Measurements from ENCODE around the gene HSPA9. TPM values are rescaled to one million over a fixed set of nuclear protein-coding genes. Genes with fewer than 3 reads are reported as not detected.

The HSPA9 gene
- total and polyA plus RNA-seq, 2 of the 8 experiments (the other 6 are each of a cell fraction or from before 2014, with no cell fraction given), result 191 to 395 TPM

DNA sequence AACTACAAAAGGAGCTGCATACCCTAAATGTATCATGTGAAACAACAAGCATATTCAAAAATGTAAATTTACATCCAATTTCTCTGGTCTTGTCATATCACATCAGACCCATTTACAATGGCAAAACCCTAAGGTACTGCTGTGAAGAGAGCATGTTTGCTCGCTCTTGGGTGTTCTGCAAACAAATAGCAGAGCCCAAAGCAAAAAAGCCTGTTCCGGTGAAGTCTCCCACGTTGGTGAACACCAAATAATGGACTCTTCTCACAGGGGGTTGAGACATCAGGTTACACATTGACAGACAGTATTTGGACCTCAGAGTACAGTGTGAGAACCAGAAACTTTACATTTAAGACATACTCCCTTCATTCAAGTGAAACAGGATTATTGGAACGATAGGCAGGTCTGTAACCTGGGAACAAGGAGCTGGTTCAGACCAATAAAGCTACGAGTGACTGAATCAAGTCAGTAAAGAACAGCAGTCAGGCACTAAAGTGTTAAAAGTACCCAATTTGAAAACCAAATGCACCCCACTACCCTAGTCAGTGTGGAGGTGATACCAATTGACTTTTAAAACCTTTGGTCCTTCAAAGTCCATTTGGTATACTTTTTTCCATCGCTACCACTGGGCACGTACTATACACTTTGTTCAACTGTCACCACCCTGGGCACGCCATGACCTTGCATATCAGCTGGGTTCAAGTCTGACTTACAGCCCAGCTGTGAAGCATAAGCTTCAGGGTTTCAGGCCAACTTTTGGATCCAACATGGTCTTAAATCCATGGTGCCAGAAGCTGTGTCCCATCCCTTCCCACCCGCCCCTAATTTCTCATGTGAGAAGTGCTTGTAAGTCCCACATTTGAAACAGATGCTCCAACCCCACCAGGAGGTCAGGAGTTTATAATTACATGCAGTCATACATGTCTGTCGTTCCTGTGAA, 68.6 kb downstream of the HSPA9 start (continued):
- no peak for TF ChIP-seq POU5F1 (IDR thresholded peaks at IDR 0.05; ENCODE audit: low read depth, low read length)
- no peak for TF ChIP-seq SIX5 (IDR thresholded peaks at IDR 0.05; ENCODE audit: low read depth, low read length)
- TF ChIP-seq PHF8 (conservative IDR thresholded peaks at IDR 0.05; ENCODE audit: low read depth, low read length), result no peak
- TF ChIP-seq KDM5A (IDR thresholded peaks at IDR 0.05; ENCODE audit: low read length), result no peak
- TF ChIP-seq SIN3A (conservative IDR thresholded peaks at IDR 0.05 in 1 of 2, IDR thresholded peaks at IDR 0.05 in 1 of 2; ENCODE audit: low read depth in 1 of 2, low read length in 2 of 2), result no peak
- no peak for TF ChIP-seq POLR2A (IDR thresholded peaks at IDR 0.05; ENCODE audit: control extremely low read depth in 1 of 2, low read depth in 2 of 2, low read length in 2 of 2)
- TF ChIP-seq TCF12 (IDR thresholded peaks at IDR 0.05; ENCODE audit: low read depth, low read length), result no peak
- no peak for TF ChIP-seq RBBP5 (IDR thresholded peaks at IDR 0.05; ENCODE audit: borderline replicate concordance, low read depth, low read length)
- no peak for TF ChIP-seq SAP30 (IDR thresholded peaks at IDR 0.05; ENCODE audit: insufficient read depth, insufficient replicate concordance, low read length)
- TF ChIP-seq SUZ12 (IDR thresholded peaks at IDR 0.05; ENCODE audit: low read length), result no peak
- no peak for TF ChIP-seq GABPA (IDR thresholded peaks at IDR 0.05; ENCODE audit: borderline replicate concordance, insufficient read depth, low read length)
